CD14-positive monocyte (primary cell): Measurements from ENCODE around the gene NTN3. TPM values are rescaled to one million over a fixed set of nuclear protein-coding genes. Genes with fewer than 3 reads are reported as not detected.

Experiments used
- DNase-seq, 3 donors: peaks; one replicate each; pipeline ENCODE4 v3.0.0-alpha.2; 2011 to 2022
- H2AFZ ChIP-seq: 2 replicates; pipeline ENCODE4 v1.6.0; 2012; ENCODE audit warnings: mild to moderate bottlenecking, low read depth, low read length, inconsistent platforms; ENCODE audit not compliant: insufficient read depth, poor library complexity, severe bottlenecking
- H3K27ac ChIP-seq, 2 donors: 1 replicate in 1 of 2; 2 replicates in 1 of 2; pipeline ENCODE4 v1.5.1; 2012 to 2013; ENCODE audit warnings: low read length in 2 of 2, control low read depth in 1 of 2, inconsistent platforms in 1 of 2, low read depth in 1 of 2, mild to moderate bottlenecking in 1 of 2
- H3K27me3 ChIP-seq, 2 donors: one replicate each; pipeline versions ENCODE4 v1.6.0 to v1.6.1; 2011 to 2013; ENCODE audit warnings: low read length in 2 of 2; ENCODE audit not compliant: control insufficient read depth in 2 of 2, insufficient read depth in 2 of 2
- H3K36me3 ChIP-seq, 2 donors: replicated peaks in 1 of 2; 1 replicate in 1 of 2; 2 replicates in 1 of 2; pipeline versions ENCODE4 v1.5.1 to v1.6.1; 2012 to 2013; ENCODE audit warnings: low read length in 2 of 2, control low read depth in 1 of 2, inconsistent platforms in 1 of 2, mild to moderate bottlenecking in 1 of 2; ENCODE audit not compliant: insufficient read depth in 2 of 2, control insufficient read depth in 1 of 2
- H3K4me1 ChIP-seq, 2 donors: 1 replicate in 1 of 2; 2 replicates in 1 of 2; pipeline versions ENCODE4 v1.5.1 to v1.6.1; 2012 to 2013; ENCODE audit warnings: low read length in 2 of 2, control low read depth in 1 of 2, inconsistent platforms in 1 of 2, mild to moderate bottlenecking in 1 of 2, moderate library complexity in 1 of 2; ENCODE audit not compliant: insufficient read depth in 2 of 2, control insufficient read depth in 1 of 2
- H3K4me2 ChIP-seq: replicated peaks from 2 replicates; pipeline ENCODE3; 2012; ENCODE audit warnings: low read length, moderate library complexity, mild to moderate bottlenecking; ENCODE audit not compliant: poor library complexity, severe bottlenecking; ENCODE audit errors: extremely low read depth
- H3K4me3 ChIP-seq, 3 experiments: fragments of 200-600 bp in 1 of 3; sonication (generic) in 1 of 3; replicated peaks in 1 of 3; 1 replicate in 2 of 3; 2 replicates in 1 of 3; pipeline ENCODE4 v1.5.1; 2011 to 2013; ENCODE audit warnings: low read length in 3 of 3, mild to moderate bottlenecking in 3 of 3, control low read depth in 2 of 3, low read depth in 2 of 3, inconsistent platforms in 1 of 3, moderate library complexity in 1 of 3
- H3K79me2 ChIP-seq: 2 replicates; pipeline ENCODE4 v1.6.0; 2012; ENCODE audit warnings: mild to moderate bottlenecking, control low read depth, inconsistent platforms, low read length, moderate library complexity; ENCODE audit not compliant: insufficient read depth
- H3K9ac ChIP-seq: 2 replicates; pipeline ENCODE4 v1.6.0; 2017; ENCODE audit warnings: low read length, mild to moderate bottlenecking; ENCODE audit not compliant: insufficient read depth, poor library complexity, severe bottlenecking
- H3K9me3 ChIP-seq, 2 donors: replicated peaks in 1 of 2; 1 replicate in 1 of 2; 2 replicates in 1 of 2; pipeline versions ENCODE4 v1.5.1 to v1.6.1; 2012 to 2013; ENCODE audit warnings: low read length in 2 of 2, control low read depth in 1 of 2; ENCODE audit not compliant: control insufficient read depth in 1 of 2, insufficient read depth in 1 of 2
- H4K20me1 ChIP-seq: 2 replicates; pipeline ENCODE4 v1.6.0; 2012; ENCODE audit warnings: mild to moderate bottlenecking, low read length, control low read depth, moderate library complexity; ENCODE audit not compliant: insufficient read depth
- H3K27ac Mint-ChIP-seq, 7 donors: one replicate each; pipeline ENCODE4 v1.8.0; 2020; ENCODE audit warnings: mild to moderate bottlenecking in 7 of 7, mixed read lengths in 7 of 7, moderate library complexity in 6 of 7, inconsistent platforms in 2 of 7
- H3K27me3 Mint-ChIP-seq, 3 donors: one replicate each; pipeline ENCODE4 v1.8.0; 2021 to 2022; ENCODE audit warnings: low read depth in 3 of 3, mild to moderate bottlenecking in 3 of 3, mixed read lengths in 3 of 3, moderate library complexity in 3 of 3, inconsistent platforms in 1 of 3
- H3K36me3 Mint-ChIP-seq, 2 donors: one replicate each; pipeline ENCODE4 v1.8.0; 2020; ENCODE audit warnings: mixed read lengths in 2 of 2, inconsistent platforms in 1 of 2, mild to moderate bottlenecking in 1 of 2
- H3K4me1 Mint-ChIP-seq: one replicate; pipeline ENCODE4 v1.8.0; 2020; ENCODE audit warnings: mild to moderate bottlenecking, mixed read lengths
- H3K4me3 Mint-ChIP-seq, 2 donors: one replicate each; pipeline ENCODE4 v1.8.0; 2020; ENCODE audit warnings: mild to moderate bottlenecking in 2 of 2, mixed read lengths in 2 of 2, moderate library complexity in 1 of 2
- H3K9me3 Mint-ChIP-seq, 7 donors: one replicate each; pipeline ENCODE4 v1.8.0; 2020 to 2022; ENCODE audit warnings: mixed read lengths in 7 of 7, mild to moderate bottlenecking in 6 of 7, moderate library complexity in 6 of 7, inconsistent platforms in 2 of 7
- CTCF ChIP-seq: fragments of 200-600 bp; IDR thresholded peaks from one replicate; pipeline ENCODE4 v1.8.0; 2022; ENCODE audit warnings: antibody characterized with exemption, mild to moderate bottlenecking
- WGBS: methylation state at CpG from one replicate; pipeline ENCODE4 v1.1.5; 2013; ENCODE audit warnings: missing lambda C conversion rate; ENCODE audit not compliant: insufficient coverage; 5-methylcytosine and 5-hydroxymethylcytosine counted together
- intact Hi-C, 2 donors: fragments of 100-400 bp; cut with micrococcal nuclease; formaldehyde crosslinking; loops; one replicate each; pipeline versions ENCODE4 v1.15.0 to v1.15.1; 2023
- polyA plus RNA-seq, 3 donors: library from polyadenylated mRNA; depleted of rRNA in 1 of 3; unstranded in 2 of 3; stranded (reverse) in 1 of 3; fragments of 300-500 nt in 2 of 3; fragments of >200 nt in 1 of 3; fragmentation: Illumina TruSeq in 2 of 3; gene quantifications; 1 replicate in 2 of 3; 2 replicates in 1 of 3; pipeline ENCODE4 v1.2.3, GENCODE V29; 2012 to 2021

The NTN3 gene
- polyA plus RNA-seq, 3 donors = not detected

DNA sequence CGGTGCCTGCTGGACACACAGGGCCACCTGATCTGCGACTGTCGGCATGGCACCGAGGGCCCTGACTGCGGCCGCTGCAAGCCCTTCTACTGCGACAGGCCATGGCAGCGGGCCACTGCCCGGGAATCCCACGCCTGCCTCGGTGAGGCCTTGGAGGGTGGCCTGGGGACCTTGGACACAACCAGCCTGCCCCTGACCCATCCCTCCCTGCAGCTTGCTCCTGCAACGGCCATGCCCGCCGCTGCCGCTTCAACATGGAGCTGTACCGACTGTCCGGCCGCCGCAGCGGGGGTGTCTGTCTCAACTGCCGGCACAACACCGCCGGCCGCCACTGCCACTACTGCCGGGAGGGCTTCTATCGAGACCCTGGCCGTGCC is 1.4 kb downstream of the NTN3 start:
- Histone ChIP-seq H3K27me3 (peaks cover 41 to 50% of the 10 kb centered on the region in 2 donors), H3K36me3 (no peaks in the 10 kb centered on the region), H4K20me1 (peaks cover 30% of the 10 kb centered on the region), H3K79me2 (peaks cover 29% of the 10 kb centered on the region), H3K4me2 (no peak overlapping the region), H3K4me3 (no peak overlapping the region), H2AFZ (no peak overlapping the region), H3K9ac (no peak overlapping the region), H3K27ac (no peak overlapping the region), H3K4me1 (peaks cover 24 to 69% of the 10 kb centered on the region in 2 donors), H3K9me3 (peaks cover 0 to 20% of the 10 kb centered on the region in 2 donors)
- DNase-seq = no peak
- H3K4me1 Mint-ChIP-seq = peaks cover 40% of the 10 kb centered on the region
- no peak for TF ChIP-seq CTCF
- 95% methylated on average over 27 of the region's 27 CpGs for WGBS
- H3K36me3 Mint-ChIP-seq = peaks cover 4 to 12% of the 10 kb centered on the region in 2 donors
- peaks cover 0 to 12% (median 7%) of the 10 kb centered on the region in 7 donors for H3K9me3 Mint-ChIP-seq
- no peak overlapping the region for H3K27ac Mint-ChIP-seq
- H3K4me3 Mint-ChIP-seq = peak overlapping the region; percentile 9 to 88
- intact Hi-C loops = loop anchor here (5.0 to 10.0 kb wide), 2 partner anchors 35 to 48 kb away; partner anchors contain the start of gene CCNF (in 1 of the 2)
- peaks cover 45 to 58% (median 48%) of the 10 kb centered on the region in 3 donors for H3K27me3 Mint-ChIP-seq

DNA sequence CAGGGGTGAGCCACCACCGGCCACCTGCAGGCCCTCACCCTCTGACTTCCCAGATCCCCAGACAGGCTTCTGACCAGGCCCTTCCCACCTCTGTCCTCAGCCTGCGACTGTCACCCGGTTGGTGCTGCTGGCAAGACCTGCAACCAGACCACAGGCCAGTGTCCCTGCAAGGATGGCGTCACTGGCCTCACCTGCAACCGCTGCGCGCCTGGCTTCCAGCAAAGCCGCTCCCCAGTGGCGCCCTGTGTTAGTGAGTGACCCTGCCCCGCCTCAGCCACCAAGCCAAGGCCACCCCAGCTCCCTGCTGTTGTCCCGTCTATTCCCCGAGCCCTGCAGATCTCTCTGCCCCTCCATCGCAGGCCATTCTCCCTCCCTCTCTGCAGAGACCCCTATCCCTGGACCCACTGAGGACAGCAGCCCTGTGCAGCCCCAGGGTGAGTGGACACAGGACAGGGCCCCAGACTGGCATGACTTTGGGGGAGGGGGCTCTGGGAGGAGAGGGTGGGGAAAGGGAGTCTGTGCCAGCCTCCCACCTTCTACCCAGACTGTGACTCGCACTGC is 1.9 kb downstream of the NTN3 start:
- H3K27me3 ChIP-seq = peaks cover 41 to 48% of the 10 kb centered on the region in 2 donors
- H2AFZ ChIP-seq = no peak overlapping the region
- TF ChIP-seq CTCF = no peak
- no peaks in the 10 kb centered on the region for H3K36me3 ChIP-seq
- H3K27ac ChIP-seq = no peak overlapping the region
- Mint-ChIP-seq H3K9me3 (peaks cover 0 to 12% (median 7%) of the 10 kb centered on the region in 7 donors), H3K4me1 (peaks cover 44% of the 10 kb centered on the region), H3K27ac (no peak overlapping the region), H3K4me3 (peak overlapping the region; percentile 69 to 88), H3K27me3 (peaks cover 45 to 54% (median 48%) of the 10 kb centered on the region in 3 donors), H3K36me3 (peaks cover 4 to 12% of the 10 kb centered on the region in 2 donors)
- peaks cover 30% of the 10 kb centered on the region for H4K20me1 ChIP-seq
- H3K4me3 ChIP-seq = peak overlapping the region in 1 of 3 experiments; percentile 63
- peaks cover 24 to 69% of the 10 kb centered on the region in 2 donors for H3K4me1 ChIP-seq
- H3K4me2 ChIP-seq = peak overlapping the region; percentile 80
- peaks cover 0 to 20% of the 10 kb centered on the region in 2 donors for H3K9me3 ChIP-seq
- intact Hi-C loops = loop anchor here (5.0 to 10.0 kb wide), 2 partner anchors 34 to 48 kb away; partner anchors contain the start of gene CCNF (in 1 of the 2)
- 85% methylated on average over 14 of the region's 14 CpGs for WGBS
- H3K79me2 ChIP-seq = peaks cover 34% of the 10 kb centered on the region
- no peak for DNase-seq
- no peak overlapping the region for H3K9ac ChIP-seq
